Vagina (tissue), 2 donors: Measurements from ENCODE around the gene AMER3. TPM values are rescaled to one million over a fixed set of nuclear protein-coding genes. Genes with fewer than 3 reads are reported as not detected.

ENCODE experiments used
- DNase-seq, 2 donors: peaks; one replicate each; pipeline ENCODE4 v3.0.0-alpha.2; 2017; ENCODE audit errors: extremely low spot score in 2 of 2
- H3K27ac ChIP-seq: fragments of 200-600 bp; sonication (generic); one replicate; pipeline ENCODE4 v1.5.1; 2019
- H3K27me3 ChIP-seq: fragments of 200-600 bp; sonication (generic); one replicate; pipeline ENCODE4 v1.5.1; 2019
- H3K36me3 ChIP-seq, 2 donors: fragments of 200-600 bp; sonication (generic); one replicate each; pipeline ENCODE4 v1.5.1; 2017 to 2019
- H3K4me1 ChIP-seq: fragments of 200-600 bp; sonication (generic); one replicate; pipeline ENCODE4 v1.5.1; 2019
- H3K4me3 ChIP-seq, 2 donors: fragments of 200-600 bp; sonication (generic); 1 replicate in 1 of 2; 2 replicates in 1 of 2; pipeline ENCODE4 v1.5.1; 2016 to 2019
- H3K9me3 ChIP-seq: fragments of 200-600 bp; sonication (generic); one replicate; pipeline ENCODE4 v1.5.1; 2019
- POLR2A ChIP-seq, 2 donors: fragments of 450-650 bp; IDR thresholded peaks; one replicate each; pipeline ENCODE4 v1.6.1; 2017; ENCODE audit warnings: antibody characterized with exemption in 2 of 2, mild to moderate bottlenecking in 2 of 2, moderate library complexity in 2 of 2
- POLR2AphosphoS5 ChIP-seq, 2 donors: sonication (generic); formaldehyde crosslinking; IDR thresholded peaks; one replicate each; pipeline ENCODE4 v1.9.0; 2017; ENCODE audit warnings: antibody characterized with exemption in 2 of 2, mild to moderate bottlenecking in 2 of 2, low read depth in 1 of 2; ENCODE audit not compliant: insufficient read depth in 1 of 2
- intact Hi-C: fragments of 100-400 bp; cut with DNase I; formaldehyde crosslinking; loops from one replicate; pipeline ENCODE4 v1.15.1; 2023
- total RNA-seq: library from RNA; depleted of rRNA; stranded (reverse); fragments of >200 nt; gene quantifications from one replicate; pipeline ENCODE4 v1.2.3, GENCODE V29; 2016
- TF ChIP-seq, protein P1 (sequence below), 3 experiments: fragments of 450-650 bp in 2 of 3; fragments of 200-600 bp in 1 of 3; sonication (generic) in 1 of 3; IDR thresholded peaks; one replicate each; pipeline ENCODE4 v1.5.1; 2017 to 2019; ENCODE audit warnings: antibody characterized with exemption in 3 of 3, mild to moderate bottlenecking in 2 of 3, moderate library complexity in 2 of 3

AMER3 gene
- total RNA-seq, 1 donor from 2014 or later = not detected

DNA sequence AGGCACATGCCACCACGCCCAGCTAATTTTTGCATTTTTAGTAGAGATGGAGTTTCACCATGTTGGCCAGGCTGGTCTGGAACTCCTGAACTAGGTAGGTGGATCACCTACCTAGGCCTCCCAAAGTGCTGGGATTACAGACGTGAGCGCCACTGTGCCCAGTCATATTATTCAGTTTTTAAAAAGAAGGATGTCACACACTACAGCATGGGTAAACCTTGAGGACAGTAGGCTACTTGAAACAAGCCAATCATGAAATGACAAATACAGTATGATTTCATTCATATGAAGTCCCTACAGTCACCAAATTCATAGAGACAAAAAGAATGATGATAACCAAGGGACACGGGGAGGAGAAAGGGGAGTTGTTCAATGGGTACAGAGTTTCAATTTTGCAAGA, 50.3 kb downstream of the AMER3 start:
- TF ChIP-seq, protein P1, sequence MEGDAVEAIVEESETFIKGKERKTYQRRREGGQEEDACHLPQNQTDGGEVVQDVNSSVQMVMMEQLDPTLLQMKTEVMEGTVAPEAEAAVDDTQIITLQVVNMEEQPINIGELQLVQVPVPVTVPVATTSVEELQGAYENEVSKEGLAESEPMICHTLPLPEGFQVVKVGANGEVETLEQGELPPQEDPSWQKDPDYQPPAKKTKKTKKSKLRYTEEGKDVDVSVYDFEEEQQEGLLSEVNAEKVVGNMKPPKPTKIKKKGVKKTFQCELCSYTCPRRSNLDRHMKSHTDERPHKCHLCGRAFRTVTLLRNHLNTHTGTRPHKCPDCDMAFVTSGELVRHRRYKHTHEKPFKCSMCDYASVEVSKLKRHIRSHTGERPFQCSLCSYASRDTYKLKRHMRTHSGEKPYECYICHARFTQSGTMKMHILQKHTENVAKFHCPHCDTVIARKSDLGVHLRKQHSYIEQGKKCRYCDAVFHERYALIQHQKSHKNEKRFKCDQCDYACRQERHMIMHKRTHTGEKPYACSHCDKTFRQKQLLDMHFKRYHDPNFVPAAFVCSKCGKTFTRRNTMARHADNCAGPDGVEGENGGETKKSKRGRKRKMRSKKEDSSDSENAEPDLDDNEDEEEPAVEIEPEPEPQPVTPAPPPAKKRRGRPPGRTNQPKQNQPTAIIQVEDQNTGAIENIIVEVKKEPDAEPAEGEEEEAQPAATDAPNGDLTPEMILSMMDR (IDR thresholded peaks at IDR 0.05) = no peak
- TF ChIP-seq POLR2A (IDR thresholded peaks at IDR 0.05) (no peak), POLR2AphosphoS5 (IDR thresholded peaks at IDR 0.05; ENCODE audit: insufficient read depth in 1 of 2, low read depth in 1 of 2) (no peak)
- H3K36me3 ChIP-seq = no peaks in the 10 kb centered on the region
- no peaks in the 10 kb centered on the region for H3K9me3 ChIP-seq
- intact Hi-C loops = no loop called here
- no peaks in the 10 kb centered on the region for H3K27me3 ChIP-seq
- H3K4me1 ChIP-seq = peaks cover 8% of the 10 kb centered on the region
- H3K4me3 ChIP-seq = no peak overlapping the region
- H3K27ac ChIP-seq = no peak overlapping the region
- peak in 1 of 2 donors; percentile 0 for DNase-seq

DNA sequence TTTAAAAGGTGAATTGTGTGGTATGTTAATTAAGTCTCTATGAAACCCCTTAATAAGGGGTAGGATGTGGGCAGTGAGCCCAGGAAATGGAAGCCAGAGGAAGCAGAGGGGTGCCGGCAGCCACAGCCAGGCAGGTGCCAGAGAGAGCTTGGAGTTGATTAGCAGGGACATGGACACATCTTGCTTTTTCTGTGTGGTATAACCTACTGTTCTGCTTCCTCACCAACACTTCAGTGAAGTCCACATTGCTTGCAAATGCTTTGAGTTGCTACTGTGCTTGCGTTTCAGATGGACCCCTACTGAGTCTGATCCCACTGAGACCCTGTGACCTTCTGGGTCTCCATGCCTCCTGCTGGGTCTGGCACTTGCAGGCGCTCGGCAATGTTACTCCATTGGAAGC, 51.0 kb downstream of the AMER3 start:
- TF ChIP-seq POLR2AphosphoS5 (IDR thresholded peaks at IDR 0.05; ENCODE audit: insufficient read depth in 1 of 2, low read depth in 1 of 2) (no peak), POLR2A (IDR thresholded peaks at IDR 0.05) (no peak)
- intact Hi-C loops = no loop called here
- H3K36me3 ChIP-seq = no peaks in the 10 kb centered on the region
- H3K4me1 ChIP-seq = peaks cover 8% of the 10 kb centered on the region
- no peaks in the 10 kb centered on the region for H3K9me3 ChIP-seq
- H3K27ac ChIP-seq = no peak overlapping the region
- peak in 1 of 2 donors; percentile 67 for DNase-seq
- no peaks in the 10 kb centered on the region for H3K27me3 ChIP-seq
- no peak overlapping the region for H3K4me3 ChIP-seq

DNA sequence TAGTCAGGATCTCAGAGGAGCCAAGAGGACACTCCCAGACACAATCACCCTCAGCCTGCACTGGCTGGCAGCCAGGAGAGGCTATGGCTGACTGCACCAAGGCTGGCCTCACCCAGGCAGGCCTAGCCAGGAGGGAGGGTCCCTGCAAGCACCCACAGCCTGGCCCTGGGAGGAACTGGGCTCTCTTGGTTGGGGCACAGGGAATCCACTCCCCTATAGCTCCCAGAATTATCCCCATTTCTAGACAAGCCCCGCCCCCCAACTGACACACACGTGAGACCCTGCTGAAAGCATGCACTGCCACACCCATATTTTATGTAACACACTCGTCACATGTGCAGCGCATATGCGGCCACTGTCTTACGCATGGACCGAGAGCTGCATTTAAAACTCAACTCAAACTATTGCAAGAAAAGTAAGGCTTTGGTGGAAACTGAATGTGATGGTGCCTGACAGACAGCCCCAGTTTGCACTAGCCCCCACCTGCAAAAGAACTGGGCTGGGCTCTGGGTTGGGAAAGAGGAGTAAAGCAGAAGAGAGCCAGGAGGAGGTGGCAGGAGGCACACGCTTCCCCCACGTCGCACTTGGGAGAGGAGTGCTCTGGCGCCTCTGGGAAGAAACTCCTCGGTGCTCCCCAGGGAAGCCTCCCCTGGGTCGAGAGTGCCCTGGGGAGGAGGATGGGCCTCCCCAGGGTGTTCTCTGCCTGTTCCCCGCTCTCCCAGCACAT, 52.5 kb downstream of the AMER3 start:
- intact Hi-C loops = no loop called here
- H3K27ac ChIP-seq = no peak overlapping the region

DNA sequence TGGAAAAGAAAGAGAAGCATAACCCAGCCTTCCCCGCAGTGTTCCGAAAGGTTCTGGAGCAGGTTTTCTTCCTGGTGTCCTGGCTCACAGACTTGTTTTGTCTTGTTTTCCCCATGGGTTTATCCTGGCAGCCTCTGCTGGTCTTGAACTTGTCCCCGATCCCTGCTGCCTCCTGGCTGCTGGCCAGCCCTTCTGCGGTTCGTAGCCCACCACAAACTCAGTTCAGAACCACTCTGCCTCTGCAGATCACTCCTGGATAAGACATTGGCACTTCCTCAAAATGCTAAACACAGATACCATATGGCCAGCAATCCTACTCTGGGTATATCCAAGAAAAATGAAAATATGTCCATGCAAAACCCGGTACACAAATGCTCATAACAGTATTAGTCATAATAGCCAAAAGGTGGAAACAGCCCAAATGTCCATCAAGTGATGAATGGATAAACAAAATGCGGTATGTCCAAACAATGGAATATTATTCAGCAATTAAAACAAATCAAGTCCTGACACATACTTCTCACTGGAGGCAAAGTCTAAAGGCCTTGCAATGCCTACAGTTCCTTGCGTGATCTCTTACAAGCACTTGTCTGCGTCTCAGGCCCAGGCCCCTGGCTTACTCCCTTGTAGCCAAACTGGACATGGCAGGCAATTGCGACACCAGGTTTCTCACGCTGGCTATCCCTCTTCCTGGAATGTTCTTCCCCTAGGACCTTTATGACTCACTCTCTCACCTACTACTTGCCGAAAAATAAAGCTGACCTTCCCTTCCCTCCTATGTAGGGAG, 53.3 kb downstream of the AMER3 start:
- TF ChIP-seq, protein P1 (IDR thresholded peaks at IDR 0.05) = no peak
- TF ChIP-seq POLR2AphosphoS5 (IDR thresholded peaks at IDR 0.05; ENCODE audit: insufficient read depth in 1 of 2, low read depth in 1 of 2) = peak in 1 of 2 donors; percentile 44
- Histone ChIP-seq H3K36me3 (no peaks in the 10 kb centered on the region), H3K9me3 (no peaks in the 10 kb centered on the region), H3K4me1 (peaks cover 8% of the 10 kb centered on the region), H3K27ac (no peak overlapping the region), H3K27me3 (no peaks in the 10 kb centered on the region), H3K4me3 (no peak overlapping the region)
- intact Hi-C loops = no loop called here
- DNase-seq = no peak

More for the DNA sequence above, 52.5 kb downstream of the AMER3 start:
- no peak overlapping the region for H3K4me3 ChIP-seq
- no peaks in the 10 kb centered on the region for H3K27me3 ChIP-seq
- DNase-seq = peak in 1 of 2 donors; percentile 84
- H3K9me3 ChIP-seq = no peaks in the 10 kb centered on the region
- no peaks in the 10 kb centered on the region for H3K36me3 ChIP-seq
- H3K4me1 ChIP-seq = peaks cover 8% of the 10 kb centered on the region
- TF ChIP-seq POLR2AphosphoS5 (IDR thresholded peaks at IDR 0.05; ENCODE audit: insufficient read depth in 1 of 2, low read depth in 1 of 2) = no peak
- TF ChIP-seq, protein P1 (IDR thresholded peaks at IDR 0.05) = no peak
- no peak for TF ChIP-seq POLR2A (IDR thresholded peaks at IDR 0.05)

DNA sequence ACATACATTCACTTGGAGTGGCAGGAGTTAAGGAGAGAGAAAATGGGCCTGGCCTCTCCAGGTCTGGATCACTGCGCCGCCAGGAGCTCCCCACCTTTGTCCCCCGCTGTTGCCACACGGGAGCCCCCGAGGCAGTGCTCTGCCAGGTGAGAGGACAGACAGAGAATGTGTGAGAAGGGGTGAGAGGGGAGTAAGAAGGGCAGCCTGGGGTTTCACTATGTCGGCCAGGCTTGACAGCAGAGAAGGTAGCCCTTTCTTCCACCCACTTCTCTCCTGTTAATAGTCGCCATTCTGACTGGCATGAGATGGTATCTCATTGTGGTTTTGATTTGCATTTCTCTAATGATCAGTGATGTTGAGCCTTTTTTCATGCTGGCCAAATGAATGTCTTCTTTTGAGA, 55.1 kb downstream of the AMER3 start:
- Histone ChIP-seq H3K4me3 (no peak overlapping the region), H3K9me3 (no peaks in the 10 kb centered on the region), H3K36me3 (no peaks in the 10 kb centered on the region), H3K27ac (no peak overlapping the region), H3K4me1 (peaks cover 8% of the 10 kb centered on the region), H3K27me3 (no peaks in the 10 kb centered on the region)
- no peak for TF ChIP-seq POLR2A (IDR thresholded peaks at IDR 0.05)
- TF ChIP-seq, protein P1 (IDR thresholded peaks at IDR 0.05) = no peak
- TF ChIP-seq POLR2AphosphoS5 (IDR thresholded peaks at IDR 0.05; ENCODE audit: insufficient read depth in 1 of 2, low read depth in 1 of 2) = no peak
- DNase-seq = no peak
- intact Hi-C loops = no loop called here
